GM19397 (cell line): Measurements from ENCODE around the gene SV2A.
"Not testable (repeated sequence)": the region's sequence is repeated elsewhere in the genome, so short reads cannot be mapped to it uniquely, and the experiment has no call there.

ENCODE experiments used
- ATAC-seq: cut with Tn5 transposase; IDR thresholded peaks from one replicate; pipeline ENCODE4 v1.9.1; 2021; ENCODE audit warnings: mild to moderate bottlenecking, moderate library complexity; ENCODE audit not compliant: unreplicated experiment

SV2A gene

GRCh38 chr1:149917571-149918144 lies at the start of gene SV2A:
Gene SV2A (minus strand): TSS chr1:149917844. CDS start chr1:149913840, 4,004 bp downstream.
- no peak for ATAC-seq

DNA sequence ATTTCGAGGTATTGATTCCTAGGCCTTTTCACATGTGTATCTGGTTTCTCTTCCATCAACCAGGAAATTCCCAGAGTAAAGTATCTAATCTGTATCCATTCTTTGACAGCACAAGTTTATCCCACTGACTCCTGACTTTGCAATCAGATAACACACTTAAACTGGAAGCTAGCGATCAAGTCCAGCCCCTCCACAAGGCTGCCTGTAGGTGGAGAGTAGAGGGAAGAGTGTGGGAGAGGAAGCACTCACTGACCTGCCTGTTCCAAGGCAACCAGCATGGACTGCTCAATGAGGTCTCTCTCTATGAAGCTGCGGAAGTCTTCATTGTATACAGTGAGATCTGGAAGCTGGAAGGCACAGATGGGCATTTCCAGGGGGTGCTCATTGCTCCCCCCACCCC lies 49.4 kb upstream of the SV2A start:
- ATAC-seq = no peak

DNA sequence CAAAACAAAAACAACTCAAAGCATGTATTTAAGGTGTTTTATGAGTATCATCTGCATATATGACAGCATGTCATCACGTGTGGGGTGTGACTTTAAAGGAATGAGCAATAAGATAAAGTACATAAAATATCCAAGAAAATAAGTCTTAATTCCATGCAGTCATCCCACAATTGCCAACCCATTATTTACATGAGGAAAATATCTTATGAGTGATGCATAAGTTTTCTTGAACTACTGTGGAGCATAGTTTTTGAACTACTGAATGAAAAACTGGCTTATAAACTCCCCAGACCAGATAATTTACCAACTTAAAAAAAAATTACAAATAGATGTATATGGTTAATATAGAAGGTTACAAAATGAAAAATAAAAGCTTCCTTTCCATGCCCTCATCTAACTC lies 48.8 kb upstream of the SV2A start:
- no peak for ATAC-seq

DNA sequence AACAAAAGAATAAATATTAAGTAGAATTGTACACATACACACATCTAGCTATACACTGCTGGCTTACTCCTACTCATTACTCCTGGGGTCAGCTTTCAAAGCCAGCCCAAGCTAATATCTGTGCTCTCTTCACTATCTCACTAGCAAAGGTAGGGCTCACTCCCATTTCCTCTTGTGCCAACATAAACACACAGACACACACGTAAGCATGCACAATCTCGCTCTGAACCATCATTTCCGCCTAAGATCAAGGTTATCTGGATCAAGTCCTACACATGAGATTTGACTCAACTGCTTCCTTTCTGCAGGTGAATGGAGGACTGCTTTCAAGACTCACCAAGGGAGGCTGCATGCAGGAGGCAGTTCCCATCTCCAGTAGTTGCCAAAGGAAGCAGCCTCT lies 47.8 kb upstream of the SV2A start:
- ATAC-seq = no peak

- no peak for ATAC-seq
These were observed 45.7 kb upstream of the SV2A start for GRCh38 chr1:149963358-149963757.

- ATAC-seq = no peak
These were observed 45.1 kb upstream of the SV2A start for GRCh38 chr1:149962736-149963135.

DNA sequence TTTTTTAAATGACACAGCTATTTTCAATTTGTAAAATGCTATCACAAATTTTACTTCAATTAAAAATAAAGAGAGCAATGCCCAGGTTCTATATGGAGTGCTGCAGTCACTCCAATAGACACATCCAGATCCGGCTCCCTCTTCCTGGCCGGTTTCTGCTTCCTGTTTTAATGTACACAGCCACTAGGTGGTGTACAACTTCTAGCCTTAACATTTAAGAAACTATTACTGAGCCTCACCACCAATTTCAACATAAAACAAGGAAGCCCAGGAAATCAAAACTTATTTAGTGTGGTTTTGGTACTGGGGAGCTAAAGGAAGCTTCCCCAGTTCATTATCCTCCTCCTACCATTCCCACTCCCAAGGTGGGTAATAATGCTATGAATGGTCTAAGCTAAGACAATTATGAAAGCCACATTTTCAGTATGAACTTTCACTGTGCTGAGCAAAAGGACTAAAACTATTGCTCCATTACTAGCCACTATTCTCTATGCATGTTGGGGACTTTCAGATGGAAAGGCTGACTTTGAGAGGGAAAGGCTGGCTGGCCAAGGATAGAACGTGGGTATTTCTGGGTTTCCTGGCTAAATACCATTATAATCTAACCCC lies 44.5 kb upstream of the SV2A start:
- ATAC-seq = no peak

DNA sequence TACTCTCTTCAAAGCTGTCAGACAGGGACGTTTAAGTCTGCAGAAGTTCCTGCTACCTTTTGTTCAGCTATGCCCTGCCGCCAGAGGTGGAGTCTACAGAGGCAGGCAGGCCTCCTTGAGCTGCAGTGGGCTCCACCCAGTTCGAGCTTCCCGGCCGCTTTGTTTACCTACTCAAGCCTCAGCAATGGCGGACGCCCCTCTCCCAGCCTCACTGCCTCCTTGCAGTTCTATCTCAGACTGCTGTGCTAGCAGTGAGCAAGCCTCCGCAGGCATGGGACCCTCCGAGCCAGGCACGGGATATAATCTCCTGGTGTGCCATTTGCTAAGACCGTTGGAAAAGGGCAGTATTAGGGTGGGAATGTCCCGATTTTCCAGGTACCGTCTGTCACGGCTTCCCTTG lies 39.9 kb upstream of the SV2A start:
- ATAC-seq = not testable (repeated sequence)

DNA sequence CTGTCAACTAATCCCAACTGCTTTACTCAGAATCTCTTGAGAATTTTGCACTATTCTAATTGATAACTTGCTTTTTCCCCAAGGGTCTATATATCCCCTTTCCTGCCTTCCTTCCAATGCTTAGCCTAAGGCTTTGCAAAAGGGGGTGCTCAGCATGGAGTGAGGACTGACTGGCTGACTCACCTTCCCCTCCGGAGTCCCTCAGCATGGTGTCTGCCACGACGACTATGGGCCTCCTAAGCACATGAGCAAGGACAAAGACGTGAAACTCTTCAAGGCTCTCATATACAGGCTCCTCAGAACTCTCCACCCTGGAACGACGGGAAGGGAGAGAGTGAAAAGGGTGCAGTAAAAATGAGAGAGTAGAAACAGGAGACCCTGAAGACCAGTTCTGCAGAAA lies 32.3 kb upstream of the SV2A start:
- no peak for ATAC-seq

DNA sequence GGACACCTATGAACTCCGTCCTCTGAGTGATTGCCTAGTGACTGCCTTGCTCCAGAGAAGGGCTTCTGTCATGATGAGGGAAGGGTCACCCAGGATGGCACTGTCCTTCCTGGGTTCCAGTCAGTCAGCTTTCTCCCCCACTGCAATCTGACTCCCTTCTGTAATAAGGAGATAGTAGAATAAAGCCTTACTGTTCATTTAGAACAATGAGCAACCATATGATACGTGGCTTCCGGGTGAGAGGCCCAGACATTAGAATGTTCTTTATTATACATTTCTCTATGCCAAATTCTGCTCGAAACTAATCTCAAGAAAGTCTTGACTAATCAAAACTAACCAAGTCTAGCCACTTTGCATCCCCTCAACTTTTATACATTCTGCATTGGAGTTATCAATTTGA lies 27.6 kb upstream of the SV2A start:
- no peak for ATAC-seq

GRCh38 chr1:149942885-149943284 lies 25.2 kb upstream of the SV2A start:
- no peak for ATAC-seq

DNA sequence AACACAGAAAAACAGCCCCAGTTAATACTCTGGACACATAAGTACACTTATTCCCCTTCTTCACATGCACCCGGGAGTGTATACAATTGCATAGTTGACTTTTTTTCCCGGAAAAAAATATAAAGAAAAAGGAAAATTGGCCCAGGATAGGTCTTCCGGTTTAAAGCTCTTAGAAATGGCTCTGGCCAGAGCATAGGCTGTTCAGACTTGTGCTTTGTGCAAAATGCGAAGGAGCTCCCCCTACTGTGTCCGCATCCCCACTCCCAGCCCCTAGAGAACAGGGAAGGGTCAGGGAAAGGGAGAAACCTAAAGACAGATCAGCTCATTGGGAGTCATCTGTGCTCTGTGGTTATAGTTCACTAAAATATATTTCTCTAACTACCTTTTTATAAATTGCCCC lies 24.6 kb upstream of the SV2A start:
- ATAC-seq = no peak

GRCh38 chr1:149940427-149940826 lies 22.8 kb upstream of the SV2A start:
- no peak for ATAC-seq

DNA sequence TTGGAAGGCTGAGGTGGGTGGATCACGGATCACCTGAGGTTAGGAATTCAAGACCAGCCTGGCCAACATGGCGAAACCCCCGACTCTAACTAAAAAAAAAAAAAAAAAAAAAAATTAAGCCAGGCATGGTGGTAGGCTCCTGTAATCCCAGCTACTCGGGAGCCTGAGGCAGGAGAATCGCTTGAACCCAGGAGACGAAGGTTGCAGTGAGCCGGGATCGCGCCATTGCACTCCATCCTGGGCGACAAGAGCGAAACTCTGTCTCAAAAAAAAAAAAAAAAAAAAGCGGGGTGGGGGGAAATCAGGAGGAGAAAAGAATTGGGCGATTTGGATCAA lies 21.0 kb upstream of the SV2A start:
- ATAC-seq = not testable (repeated sequence)

DNA sequence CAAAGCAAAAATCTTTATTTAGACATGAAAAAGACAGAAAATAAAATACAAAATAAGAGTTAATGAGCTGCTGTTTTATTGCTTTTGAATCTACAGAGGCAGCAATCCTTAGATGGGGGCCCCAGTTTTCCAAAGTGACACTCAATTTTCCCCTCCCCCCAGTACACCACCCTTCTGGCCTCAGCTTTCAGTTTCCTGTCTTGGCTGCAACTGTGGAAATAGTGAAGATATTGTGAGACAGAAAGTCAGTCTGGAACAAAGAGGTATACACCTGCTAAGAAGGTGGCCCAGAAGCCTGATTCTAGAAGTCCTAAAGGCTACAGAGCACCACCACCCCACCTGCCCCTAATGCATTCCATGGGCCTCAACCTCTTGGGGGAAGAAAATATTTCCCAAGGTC lies 20.1 kb upstream of the SV2A start:
- no peak for ATAC-seq

- no peak for ATAC-seq
These were observed 19.5 kb upstream of the SV2A start for GRCh38 chr1:149936992-149937705.

DNA sequence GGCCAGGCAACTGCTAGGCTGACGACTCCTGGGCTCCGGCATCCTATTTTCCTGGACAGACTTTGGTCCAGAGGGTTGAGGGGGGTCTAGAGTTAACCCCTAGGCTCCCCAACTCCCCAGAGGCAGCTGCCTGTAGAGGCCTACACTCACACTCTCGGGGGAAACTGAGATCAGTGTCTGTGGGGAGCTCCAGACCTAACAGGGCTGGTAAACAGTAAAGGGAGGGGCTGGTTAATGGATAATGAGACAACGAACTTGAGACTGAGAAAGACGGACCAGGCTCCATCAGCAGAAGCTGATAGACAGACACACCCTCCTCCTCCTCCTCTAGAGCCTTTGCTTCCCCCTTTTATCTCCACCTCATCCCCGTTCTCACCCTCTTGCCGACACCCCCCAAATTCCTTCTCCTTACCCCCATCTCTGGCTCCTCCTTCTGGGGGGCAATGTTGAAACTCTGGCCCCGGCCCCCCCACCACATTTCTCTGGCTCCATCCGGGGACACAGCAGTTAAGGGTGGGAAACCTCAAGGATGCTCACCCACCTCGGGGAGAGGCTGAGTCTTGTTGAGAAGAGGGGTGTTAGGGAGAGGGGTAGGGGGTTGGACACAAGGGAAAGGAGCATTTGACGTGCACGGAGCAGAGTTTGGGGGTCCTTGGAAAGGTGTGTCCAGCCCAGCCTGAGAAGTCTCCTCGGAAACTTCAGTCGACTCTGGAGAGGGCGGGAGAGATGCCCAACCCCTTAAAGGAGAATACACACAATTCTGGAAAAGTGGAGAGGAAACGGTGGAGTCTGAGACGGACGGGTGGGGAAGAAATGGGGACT lies 18.7 kb upstream of the SV2A start, which contains the start of gene MTMR11:
MTMR11 (minus strand) TSS at position 710 of the 822 bp plus-strand sequence; CDS start at position 478, 232 bp downstream.
- ATAC-seq = no peak

DNA sequence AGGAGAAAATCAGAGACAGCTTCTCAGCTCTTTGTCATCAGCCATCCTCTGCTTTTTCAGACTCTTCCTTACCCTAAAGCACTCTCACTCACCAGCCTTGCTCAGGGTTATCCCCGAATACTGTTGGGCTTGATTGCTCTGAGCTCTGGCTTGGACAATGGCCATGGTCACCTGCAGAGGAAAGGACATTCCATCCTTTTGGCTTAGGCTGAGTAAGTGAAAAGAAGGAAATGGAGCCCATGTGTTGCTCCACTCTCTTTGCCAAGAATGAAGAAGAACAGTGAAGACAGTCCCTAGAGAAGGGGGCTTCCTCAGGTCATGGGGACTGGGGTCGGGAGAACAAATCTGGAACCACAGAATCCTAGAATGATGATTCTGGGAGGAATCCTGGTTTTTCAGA lies 16.7 kb upstream of the SV2A start:
- ATAC-seq = no peak

GRCh38 chr1:149933208-149933607 lies 15.6 kb upstream of the SV2A start:
- ATAC-seq = no peak

DNA sequence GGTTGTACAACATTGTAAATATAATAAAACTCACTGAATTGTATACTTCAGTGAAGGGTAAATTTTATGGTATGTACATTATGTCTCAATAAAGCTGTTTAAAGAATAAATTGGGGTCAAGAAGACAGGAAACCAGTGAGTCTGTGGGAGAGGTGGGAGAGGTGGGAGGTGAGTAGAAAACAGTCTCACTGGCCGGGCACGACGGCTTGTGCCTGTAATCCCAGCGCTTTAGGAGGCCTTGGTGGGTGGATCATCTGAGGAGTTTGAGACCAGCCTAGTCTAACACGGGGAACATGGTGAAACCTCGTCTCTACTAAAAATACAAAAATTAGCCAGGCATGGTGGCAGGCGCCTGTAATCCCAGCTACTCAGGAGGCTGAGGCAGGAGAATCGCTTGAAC lies 14.8 kb upstream of the SV2A start:
- no peak for ATAC-seq

GRCh38 chr1:149931212-149931790 lies 13.7 kb upstream of the SV2A start:
- no peak for ATAC-seq
